Measurements from ENCODE around the gene NSFL1C. TPM values are rescaled to one million over a fixed set of nuclear protein-coding genes. Genes with fewer than 3 reads are reported as not detected.

Gene NSFL1C
- total RNA-seq, 1 experiment from 2014 or later = 151 TPM

DNA sequence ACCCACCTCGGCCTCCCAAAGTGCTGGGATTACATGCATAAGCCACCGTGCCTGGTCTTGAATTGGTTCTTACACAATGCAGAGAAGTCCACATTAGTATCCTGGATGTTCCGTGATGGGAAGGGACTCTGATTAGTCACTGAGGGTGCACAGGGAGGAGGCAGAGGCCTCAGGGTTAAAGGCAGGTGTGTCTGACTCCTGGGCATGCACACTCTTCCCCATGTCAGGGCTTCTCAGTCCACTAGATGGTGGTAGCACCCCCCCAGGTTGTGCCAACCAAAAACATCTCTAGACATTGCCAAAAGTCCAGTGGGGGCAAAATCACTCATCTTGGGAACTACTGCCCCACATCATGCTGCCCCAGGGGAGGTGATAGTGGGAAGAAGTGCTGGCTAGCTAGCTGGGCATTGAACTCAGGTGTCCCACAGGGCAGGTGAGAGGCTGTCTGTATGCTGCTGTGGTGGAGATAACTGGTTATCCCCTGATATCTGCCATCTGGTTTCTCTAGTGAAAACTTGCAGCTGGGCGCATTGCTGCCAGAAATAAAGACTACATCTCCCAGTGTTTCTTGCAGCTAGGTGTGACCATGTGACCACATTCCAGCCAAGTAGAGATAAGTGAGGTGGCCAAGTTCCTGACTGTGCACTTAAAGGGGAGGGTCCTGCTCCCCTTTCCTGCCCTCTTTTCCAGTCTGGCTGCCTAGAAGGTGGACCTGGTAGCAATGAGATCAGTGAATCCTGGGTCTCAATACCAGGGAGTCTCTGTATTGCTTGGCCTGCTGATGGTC lies 8.4 kb upstream of the NSFL1C start:
- H3F3A ChIP-seq (ENCODE audit: insufficient read depth, low read depth) = peaks cover 49% of the 10 kb centered on the region

DNA sequence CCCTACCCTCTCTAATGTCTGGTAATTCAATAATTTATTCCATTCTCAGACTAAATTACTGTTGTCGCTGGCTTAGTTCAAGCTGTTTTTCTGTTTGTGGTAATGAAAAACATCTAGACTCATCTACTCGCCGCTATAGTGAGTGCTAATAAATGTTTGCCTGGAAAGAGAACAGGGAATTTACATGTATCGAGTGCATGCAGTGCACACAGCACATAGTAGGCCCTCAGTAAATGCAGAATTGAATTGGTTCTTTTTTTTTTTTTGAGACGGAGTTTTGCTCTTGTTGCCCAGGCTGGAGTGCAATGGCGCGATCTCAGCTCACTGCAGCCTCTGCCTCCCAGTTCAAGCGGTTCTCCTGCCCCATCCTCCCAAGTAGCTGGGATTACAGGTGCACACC lies 7.7 kb upstream of the NSFL1C start:
- H4K20me1 ChIP-seq (ENCODE audit: insufficient read depth) = no peaks in the 10 kb centered on the region
- no peaks in the 10 kb centered on the region for H3K36me3 ChIP-seq (ENCODE audit: low read depth)
- H3K9me2 ChIP-seq (ENCODE audit: insufficient read depth) = no peaks in the 10 kb centered on the region
- intact Hi-C loops (cut with micrococcal nuclease; ENCODE audit: unreplicated experiment) = loop anchor here (10.0 kb wide), 1 partner anchor 820 kb away; the partner anchor contains the start of gene SRXN1
- no TSS peak for BruUV-seq (replicated peaks)
- H3K4me2 ChIP-seq = peak overlapping the region; percentile 73
- DNase-seq = no peak
- no peak overlapping the region for H2AFZ ChIP-seq
- H3K79me2 ChIP-seq (ENCODE audit: low read depth) = peaks cover 36% of the 10 kb centered on the region
- ChIA-PET CTCF (interaction anchor here (4.9 kb wide), 1 partner anchor 30 kb away, joined by 40 read pairs; no protein-coding TSS in a partner anchor), POLR2A (ENCODE audit: unreplicated experiment) (no interaction called here)
- no peaks in the 10 kb centered on the region for H3K27me3 ChIP-seq (ENCODE audit: insufficient read depth, low read depth)
- H3F3A ChIP-seq (ENCODE audit: insufficient read depth, low read depth) = peaks cover 54% of the 10 kb centered on the region
- peaks cover 73% of the 10 kb centered on the region for H3K4me1 ChIP-seq (replicated peaks; ENCODE audit: insufficient read depth)
- no peak for TF ChIP-seq EZH2 (IDR thresholded peaks at IDR 0.05; ENCODE audit: low read depth)
- TF ChIP-seq, protein P1, sequence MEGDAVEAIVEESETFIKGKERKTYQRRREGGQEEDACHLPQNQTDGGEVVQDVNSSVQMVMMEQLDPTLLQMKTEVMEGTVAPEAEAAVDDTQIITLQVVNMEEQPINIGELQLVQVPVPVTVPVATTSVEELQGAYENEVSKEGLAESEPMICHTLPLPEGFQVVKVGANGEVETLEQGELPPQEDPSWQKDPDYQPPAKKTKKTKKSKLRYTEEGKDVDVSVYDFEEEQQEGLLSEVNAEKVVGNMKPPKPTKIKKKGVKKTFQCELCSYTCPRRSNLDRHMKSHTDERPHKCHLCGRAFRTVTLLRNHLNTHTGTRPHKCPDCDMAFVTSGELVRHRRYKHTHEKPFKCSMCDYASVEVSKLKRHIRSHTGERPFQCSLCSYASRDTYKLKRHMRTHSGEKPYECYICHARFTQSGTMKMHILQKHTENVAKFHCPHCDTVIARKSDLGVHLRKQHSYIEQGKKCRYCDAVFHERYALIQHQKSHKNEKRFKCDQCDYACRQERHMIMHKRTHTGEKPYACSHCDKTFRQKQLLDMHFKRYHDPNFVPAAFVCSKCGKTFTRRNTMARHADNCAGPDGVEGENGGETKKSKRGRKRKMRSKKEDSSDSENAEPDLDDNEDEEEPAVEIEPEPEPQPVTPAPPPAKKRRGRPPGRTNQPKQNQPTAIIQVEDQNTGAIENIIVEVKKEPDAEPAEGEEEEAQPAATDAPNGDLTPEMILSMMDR (conservative IDR thresholded peaks at IDR 0.05) = no peak
- H3K4me3 ChIP-seq = no peak overlapping the region
- peak overlapping the region; percentile 92; the same call in 1 of the 2 replicates for H3K27ac ChIP-seq
- no peaks in the 10 kb centered on the region for H3K9me3 ChIP-seq (ENCODE audit: insufficient read depth, low read depth)

More for the DNA sequence above, 8.4 kb upstream of the NSFL1C start:
- Histone ChIP-seq H3K79me2 (ENCODE audit: low read depth) (peaks cover 36% of the 10 kb centered on the region), H3K9me3 (ENCODE audit: insufficient read depth, low read depth) (no peaks in the 10 kb centered on the region), H3K4me2 (peak overlapping the region; percentile 73), H3K36me3 (ENCODE audit: low read depth) (no peaks in the 10 kb centered on the region), H3K27me3 (ENCODE audit: insufficient read depth, low read depth) (no peaks in the 10 kb centered on the region), H3K4me3 (peak overlapping the region; percentile 54; the same call in 1 of the 2 replicates), H3K27ac (peak overlapping the region; percentile 92), H3K4me1 (replicated peaks; ENCODE audit: insufficient read depth) (peaks cover 73% of the 10 kb centered on the region), H4K20me1 (ENCODE audit: insufficient read depth) (no peaks in the 10 kb centered on the region), H2AFZ (no peak overlapping the region), H3K9me2 (ENCODE audit: insufficient read depth) (no peaks in the 10 kb centered on the region)
- peak; percentile 65 to 81 for DNase-seq
- TF ChIP-seq EZH2 (IDR thresholded peaks at IDR 0.05; ENCODE audit: low read depth) = no peak
- TF ChIP-seq, protein P1 (conservative IDR thresholded peaks at IDR 0.05) = peak; percentile 69
- ChIA-PET POLR2A (ENCODE audit: unreplicated experiment) (interaction anchor here (0.6 kb wide), 1 partner anchor 28 kb away, joined by 3 read pairs; no protein-coding TSS in a partner anchor), CTCF (interaction anchor here (0.6 to 4.9 kb wide), 2 partner anchors 29 to 713 kb away, joined by 3 to 40 read pairs; no protein-coding TSS in a partner anchor)
- BruUV-seq (replicated peaks) = no TSS peak
- intact Hi-C loops (cut with micrococcal nuclease; ENCODE audit: unreplicated experiment) = loop anchor here (1.0 to 10.0 kb wide), 4 partner anchors 28 to 820 kb away; partner anchors contain the start of gene SRXN1

DNA sequence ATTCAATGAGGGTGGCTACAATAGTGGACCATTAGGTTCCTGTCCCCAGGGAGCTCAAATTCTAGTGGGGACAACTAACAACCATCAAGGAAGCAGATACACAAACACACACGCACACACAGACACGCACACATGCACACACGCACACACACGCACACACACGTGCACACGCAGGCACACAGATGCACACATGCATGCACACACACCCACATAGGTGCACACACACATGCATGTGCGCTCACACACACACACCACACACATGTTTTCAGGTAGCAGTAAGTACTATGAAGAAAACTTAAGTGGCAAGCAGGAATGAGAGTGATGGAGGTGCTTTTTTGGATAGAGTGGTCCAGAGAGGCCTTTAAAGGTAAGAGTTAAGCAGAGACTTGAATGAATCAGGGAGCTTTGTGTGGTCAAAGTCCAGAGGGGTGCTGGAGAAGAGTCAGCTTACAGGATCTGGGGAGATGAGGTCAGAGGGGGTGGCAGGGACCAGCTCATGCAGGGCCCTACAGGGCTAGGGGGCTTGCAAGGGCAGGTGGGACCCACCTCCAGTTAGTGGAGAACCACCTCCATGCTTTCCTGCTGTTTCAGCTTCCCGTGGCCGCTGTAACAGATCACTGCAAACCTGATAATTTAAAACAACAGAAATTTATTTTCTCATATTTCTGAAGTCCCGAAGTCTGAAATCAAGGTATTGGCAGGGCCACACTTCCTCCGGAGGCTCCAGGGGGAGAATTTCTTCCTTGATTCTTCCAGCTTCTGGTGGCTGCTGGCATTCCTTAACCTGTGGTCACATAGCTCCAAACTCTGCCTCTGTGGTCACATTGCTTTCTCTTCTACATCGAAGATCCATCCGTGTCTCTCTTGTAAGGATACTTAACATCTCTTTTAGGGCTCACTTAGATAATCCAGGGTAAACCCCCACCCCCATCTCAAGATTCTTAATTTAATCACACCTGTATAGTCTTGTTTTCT lies 6.9 kb upstream of the NSFL1C start:
- CTCF ChIA-PET = interaction anchor here (4.9 kb wide), 1 partner anchor 30 kb away, joined by 40 read pairs; no protein-coding TSS in a partner anchor

More for the DNA sequence above, 6.9 kb upstream of the NSFL1C start:
- Histone ChIP-seq H2AFZ (no peak overlapping the region), H3K9me2 (ENCODE audit: insufficient read depth) (no peaks in the 10 kb centered on the region), H3K27me3 (ENCODE audit: insufficient read depth, low read depth) (no peaks in the 10 kb centered on the region), H3F3A (ENCODE audit: insufficient read depth, low read depth) (peaks cover 47% of the 10 kb centered on the region), H4K20me1 (ENCODE audit: insufficient read depth) (no peaks in the 10 kb centered on the region), H3K9me3 (ENCODE audit: insufficient read depth, low read depth) (no peaks in the 10 kb centered on the region), H3K4me3 (no peak overlapping the region), H3K27ac (no peak overlapping the region), H3K4me1 (replicated peaks; ENCODE audit: insufficient read depth) (peaks cover 67% of the 10 kb centered on the region), H3K79me2 (ENCODE audit: low read depth) (peaks cover 36% of the 10 kb centered on the region), H3K36me3 (ENCODE audit: low read depth) (no peaks in the 10 kb centered on the region), H3K4me2 (peak overlapping the region; percentile 73; the same call in 1 of the 2 replicates)
- no peak for DNase-seq
- no TSS peak for BruUV-seq (replicated peaks)
- POLR2A ChIA-PET (ENCODE audit: unreplicated experiment) = interaction anchor here (0.6 kb wide), 2 partner anchors 16 to 879 kb away, joined by 3 to 5 read pairs; no protein-coding TSS in a partner anchor
- intact Hi-C loops (cut with micrococcal nuclease; ENCODE audit: unreplicated experiment) = loop anchor here (10.0 kb wide), 1 partner anchor 819 kb away; the partner anchor contains the start of gene SRXN1
- TF ChIP-seq, protein P1 (conservative IDR thresholded peaks at IDR 0.05) = no peak
- no peak for TF ChIP-seq EZH2 (IDR thresholded peaks at IDR 0.05; ENCODE audit: low read depth)
